Measurements from ENCODE around the gene PIP4K2A.
"Not testable (repeated sequence)": the region's sequence is repeated elsewhere in the genome, so short reads cannot be mapped to it uniquely, and the experiment has no call there.

PIP4K2A gene

GRCh38 chr10:22548344-22548743 lies 166.0 kb downstream of the PIP4K2A start:
- no peak for DNase-seq

DNA sequence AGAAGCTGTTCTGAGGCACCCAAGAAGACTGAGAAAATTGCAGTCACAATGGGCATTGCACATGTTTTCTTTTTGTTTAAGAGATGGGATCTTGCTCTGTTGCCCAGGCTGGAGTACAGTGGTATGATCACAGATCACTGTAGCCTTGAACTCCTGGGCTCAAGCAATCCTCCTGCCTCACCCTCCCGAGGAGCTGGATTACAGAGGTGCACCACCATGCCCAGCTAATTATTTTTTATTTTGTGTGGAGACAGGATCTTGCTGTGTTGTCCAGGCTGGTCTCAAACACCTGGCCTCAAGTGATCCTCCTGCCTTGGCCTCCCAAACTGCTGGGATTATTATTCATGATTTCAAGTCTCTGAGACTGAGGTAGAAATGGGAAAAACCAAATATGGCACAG lies 168.7 kb downstream of the PIP4K2A start:
- DNase-seq = no peak

GRCh38 chr10:22544325-22545068 lies 169.9 kb downstream of the PIP4K2A start:
- DNase-seq = no peak

- DNase-seq = no peak
Observed at GRCh38 chr10:22542773-22543172, 171.6 kb downstream of the PIP4K2A start.

DNA sequence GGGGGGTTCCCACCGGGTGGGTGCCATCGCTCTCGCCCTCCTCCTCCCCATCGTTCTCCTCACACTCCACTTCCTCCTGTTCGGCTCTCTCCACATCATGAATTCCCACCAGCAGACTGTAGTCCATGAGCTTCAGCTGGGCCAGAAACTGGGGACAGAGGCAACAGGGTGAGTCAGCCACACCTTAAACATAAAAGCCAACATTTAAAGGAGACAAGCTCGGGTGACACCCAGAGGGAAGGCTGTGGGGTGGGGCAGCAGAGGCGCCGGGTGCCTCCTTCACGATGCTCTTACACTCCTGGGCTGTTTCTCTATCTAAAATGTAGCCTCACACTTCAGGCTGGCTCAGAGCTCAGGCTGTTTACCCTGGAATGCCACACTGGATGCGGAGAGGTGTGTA lies 172.5 kb downstream of the PIP4K2A start:
- no peak for DNase-seq

- DNase-seq = no peak
Observed at GRCh38 chr10:22539579-22540298, 174.6 kb downstream of the PIP4K2A start.

GRCh38 chr10:22537810-22538209 lies 176.6 kb downstream of the PIP4K2A start:
- DNase-seq = no peak

- no peak for DNase-seq
Observed at GRCh38 chr10:22536620-22537019, 177.8 kb downstream of the PIP4K2A start.

DNA sequence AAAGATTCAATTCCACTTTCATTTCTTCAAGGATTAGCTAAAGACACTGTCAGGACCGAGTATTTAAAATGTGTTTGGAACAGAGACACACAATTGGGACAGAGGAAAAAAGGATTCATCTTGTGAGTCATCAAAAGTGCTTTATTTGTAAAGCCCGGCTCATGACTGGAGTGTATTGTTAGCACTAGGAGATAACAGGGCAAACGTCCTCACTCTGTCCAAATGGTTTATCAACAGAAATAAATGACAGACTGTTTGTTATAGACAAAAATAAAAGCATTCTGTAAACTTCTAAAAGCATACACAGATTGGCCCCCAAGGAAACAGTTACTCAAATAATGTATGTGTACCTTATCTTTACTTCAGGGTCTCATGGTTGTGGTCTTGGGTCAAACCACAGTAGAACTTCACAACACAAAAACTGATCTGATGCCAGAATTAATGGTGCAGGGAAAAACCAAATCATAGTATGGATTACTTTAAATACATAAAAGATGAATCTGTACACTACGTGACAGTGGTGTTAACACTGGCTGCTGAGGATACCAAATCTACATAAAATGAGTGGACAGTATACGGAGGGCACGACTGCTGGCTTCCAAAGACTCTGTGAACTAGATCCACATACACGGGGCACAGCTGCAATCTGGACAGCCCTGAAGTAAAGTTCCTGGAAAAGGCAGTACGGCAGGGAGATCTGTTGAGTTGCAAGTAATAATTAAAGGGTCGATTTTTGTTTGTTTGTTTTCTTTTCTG lies 179.4 kb downstream of the PIP4K2A start:
- no peak for DNase-seq

DNA sequence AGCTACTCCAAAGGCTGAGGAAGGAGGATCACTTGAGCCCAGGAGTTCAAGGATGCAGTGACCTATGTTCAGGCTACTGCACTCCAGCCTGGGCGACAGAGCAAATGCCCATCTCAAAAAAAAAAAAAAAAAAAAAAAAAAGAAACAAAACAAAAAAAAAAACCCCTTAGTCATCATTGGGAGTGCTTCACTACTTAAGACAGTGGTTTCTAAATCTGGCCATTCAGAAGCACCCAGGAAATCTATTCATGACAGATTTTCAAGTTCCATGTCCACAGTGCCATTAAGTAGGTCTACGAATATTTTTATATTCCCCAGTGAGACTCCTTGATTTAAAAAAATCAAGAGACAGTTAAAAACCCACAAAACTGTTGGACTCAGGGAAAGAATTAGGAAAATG lies 182.9 kb downstream of the PIP4K2A start:
- DNase-seq = no peak

- DNase-seq = no peak
Observed at GRCh38 chr10:22531008-22531407, 183.4 kb downstream of the PIP4K2A start.

GRCh38 chr10:22527520-22527919 lies 186.9 kb downstream of the PIP4K2A start:
- DNase-seq = no peak

GRCh38 chr10:22524333-22524732 lies 190.0 kb downstream of the PIP4K2A start:
- DNase-seq = not testable (repeated sequence)

- DNase-seq = not testable (repeated sequence)
Observed at GRCh38 chr10:22520645-22521044, 193.7 kb downstream of the PIP4K2A start.

DNA sequence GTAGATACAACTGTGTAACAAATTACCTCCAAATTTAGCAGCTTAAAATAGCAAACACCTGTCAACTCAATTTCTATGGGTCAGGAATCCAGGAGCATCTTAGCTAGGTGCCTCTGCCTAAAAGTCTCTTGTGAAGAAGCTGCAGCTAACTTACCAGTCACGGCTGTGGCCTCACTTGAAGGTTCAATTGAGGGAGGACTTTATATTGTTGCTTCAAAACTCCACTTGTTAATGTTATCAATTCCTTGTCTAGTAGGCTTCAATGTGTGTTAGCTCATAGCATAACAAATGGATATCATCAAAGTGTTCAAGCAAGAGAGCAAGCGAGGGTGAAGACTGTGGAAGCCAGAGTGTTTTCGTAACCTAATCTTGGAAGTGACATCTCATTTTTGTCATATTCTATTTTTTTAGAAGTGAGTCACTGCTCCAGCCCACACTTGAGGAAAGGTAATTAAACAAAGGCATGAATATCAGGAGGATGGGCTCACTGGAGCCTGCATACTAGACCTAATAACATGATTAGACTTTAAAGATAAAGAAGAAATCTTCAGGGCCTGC lies 196.1 kb downstream of the PIP4K2A start:
- DNase-seq = no peak

DNA sequence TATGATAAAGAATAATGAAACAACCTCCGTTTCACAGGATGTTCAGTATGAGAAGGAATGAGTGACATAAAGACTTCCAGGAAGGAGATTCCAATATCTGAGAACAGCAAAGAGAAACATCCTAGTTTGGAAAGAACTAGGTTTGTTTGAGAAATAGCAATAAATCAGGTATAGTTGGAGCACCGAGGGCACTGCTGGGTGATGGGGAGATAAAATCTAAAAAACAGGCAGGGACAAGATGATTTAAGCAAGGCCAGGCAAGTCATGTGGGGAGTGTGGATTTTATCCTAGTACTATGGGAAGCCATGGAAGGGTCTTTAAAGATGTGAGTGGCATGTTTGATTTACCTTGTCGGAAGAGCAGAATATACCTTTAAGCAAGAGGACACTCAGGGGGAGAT lies 199.4 kb downstream of the PIP4K2A start:
- no peak for DNase-seq

- not testable (repeated sequence) for DNase-seq
Observed at GRCh38 chr10:22514414-22514758, 200.0 kb downstream of the PIP4K2A start.

- DNase-seq = not testable (repeated sequence)
Observed at GRCh38 chr10:22513483-22514413, 200.6 kb downstream of the PIP4K2A start.

DNA sequence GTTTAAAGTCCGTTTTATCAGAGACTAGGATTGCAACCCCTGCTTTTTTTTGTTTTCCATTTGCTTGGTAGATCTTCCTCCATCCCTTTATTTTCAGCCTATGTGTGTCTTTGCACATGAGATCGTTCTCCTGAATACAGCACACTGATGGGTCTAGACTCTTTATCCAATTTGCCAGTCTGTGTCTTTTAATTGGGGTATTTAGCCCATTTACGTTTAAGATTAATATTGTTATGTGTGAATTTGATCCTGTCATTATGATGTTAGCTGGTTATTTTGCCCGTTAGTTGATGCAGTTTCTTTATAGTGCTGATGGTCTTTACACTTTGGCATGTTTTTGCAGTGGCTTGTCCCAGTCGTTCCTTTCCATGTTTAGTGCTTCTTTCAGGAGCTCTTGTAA lies 202.4 kb downstream of the PIP4K2A start:
- DNase-seq = not testable (repeated sequence)

- not testable (repeated sequence) for DNase-seq
Observed at GRCh38 chr10:22508214-22508613, 206.2 kb downstream of the PIP4K2A start.

- no peak for DNase-seq
Observed at GRCh38 chr10:22505911-22506685, 208.3 kb downstream of the PIP4K2A start.
